ENCODE results near the gene MRPL53.

The MRPL53 gene

DNA sequence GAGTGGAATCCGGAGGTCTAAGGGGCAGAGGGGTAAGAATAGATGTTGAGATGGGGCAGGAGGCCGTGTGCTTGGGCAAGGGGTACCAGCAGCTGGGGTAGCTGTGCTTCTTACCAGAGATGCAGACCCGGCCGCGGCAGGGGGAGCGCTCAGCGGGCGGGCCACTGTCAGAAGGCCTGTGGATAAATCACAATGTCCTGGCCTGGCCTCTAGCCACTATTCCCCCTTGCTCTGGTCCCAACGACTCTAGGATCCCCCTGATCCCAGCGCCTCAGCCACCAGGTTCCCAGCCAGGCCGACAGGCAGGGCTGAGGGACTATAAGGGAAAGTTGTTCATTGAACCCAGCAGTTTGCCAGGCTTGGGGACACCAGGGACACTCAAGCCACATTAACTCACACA, 42.0 kb downstream of the MRPL53 start:
- peaks cover 63% of the 10 kb centered on the region for H3K36me3 Mint-ChIP-seq (ENCODE audit: low read depth)
- H3K4me1 Mint-ChIP-seq = peaks cover 2% of the 10 kb centered on the region
- H3K4me3 Mint-ChIP-seq = no peak overlapping the region
- no peaks in the 10 kb centered on the region for H3K9me3 Mint-ChIP-seq
- TF ChIP-seq CTCF (IDR thresholded peaks at IDR 0.05; ENCODE audit: unreplicated experiment in 3 of 3) = no peak
- H3K27ac Mint-ChIP-seq = peak overlapping the region; percentile 56 to 92 (median 79)
- H3K27me3 Mint-ChIP-seq (ENCODE audit: low read depth) = no peaks in the 10 kb centered on the region

DNA sequence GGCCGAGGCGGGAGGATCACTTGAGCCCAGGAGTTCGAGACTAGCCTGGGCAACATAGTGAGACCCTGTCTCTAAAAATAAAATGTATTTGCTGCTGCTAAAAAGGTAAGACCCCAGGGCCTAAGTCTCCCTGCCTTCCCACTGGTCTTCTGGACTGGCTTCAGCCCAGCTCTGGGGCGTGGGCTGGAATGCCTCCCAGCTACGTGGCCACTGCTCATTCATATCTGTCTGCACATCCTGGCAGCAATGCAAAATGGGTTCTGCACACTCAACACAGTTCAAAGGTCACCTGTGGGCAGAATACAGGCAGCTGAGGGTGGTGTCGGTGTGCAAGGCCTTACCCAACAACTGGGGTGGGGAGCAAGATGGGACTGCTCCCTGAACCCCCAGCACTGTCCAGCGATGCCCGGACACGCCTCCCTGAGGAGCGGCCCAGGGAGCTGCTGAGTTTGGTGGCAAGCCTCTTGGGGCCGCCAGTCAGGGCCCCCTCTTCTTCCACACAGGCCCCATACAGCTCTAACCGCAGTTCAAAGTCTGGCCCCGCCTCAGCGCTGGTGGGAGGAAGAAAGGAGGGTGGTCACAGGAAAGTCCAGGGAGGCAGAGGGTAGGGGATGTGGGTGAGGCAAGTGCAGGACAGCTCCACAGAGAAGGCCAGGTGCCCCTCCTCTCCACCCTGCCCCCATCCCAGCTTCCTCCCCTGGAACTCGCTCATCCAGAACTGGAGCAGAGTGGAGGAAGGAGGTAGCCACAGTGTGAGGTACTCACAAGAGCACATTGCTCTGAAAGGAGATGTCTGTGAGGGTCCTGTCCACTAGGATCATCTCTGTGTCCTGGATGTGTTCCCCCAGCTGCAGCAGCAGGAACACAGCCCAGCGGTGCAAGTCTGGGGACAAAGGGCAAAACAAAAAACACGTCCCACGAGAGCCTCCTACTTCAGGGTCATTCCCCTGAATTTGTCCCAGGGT, 42.7 kb downstream of the MRPL53 start:
- Mint-ChIP-seq H3K27me3 (ENCODE audit: low read depth) (no peaks in the 10 kb centered on the region), H3K36me3 (ENCODE audit: low read depth) (peaks cover 65% of the 10 kb centered on the region), H3K4me1 (no peaks in the 10 kb centered on the region), H3K27ac (peak overlapping the region; percentile 56 to 92 (median 79)), H3K9me3 (no peaks in the 10 kb centered on the region), H3K4me3 (no peak overlapping the region)
- TF ChIP-seq CTCF (IDR thresholded peaks at IDR 0.05; ENCODE audit: unreplicated experiment in 3 of 3) = no peak

GRCh38 chr2:74428675-74429074, 43.8 kb downstream of the MRPL53 start:
- H3K36me3 Mint-ChIP-seq (ENCODE audit: low read depth) = peaks cover 65% of the 10 kb centered on the region
- no peaks in the 10 kb centered on the region for H3K4me1 Mint-ChIP-seq
- H3K9me3 Mint-ChIP-seq = no peaks in the 10 kb centered on the region
- no peak overlapping the region for H3K27ac Mint-ChIP-seq
- TF ChIP-seq CTCF (IDR thresholded peaks at IDR 0.05; ENCODE audit: unreplicated experiment in 3 of 3) = no peak
- H3K27me3 Mint-ChIP-seq (ENCODE audit: low read depth) = no peaks in the 10 kb centered on the region
- no peak overlapping the region for H3K4me3 Mint-ChIP-seq

DNA sequence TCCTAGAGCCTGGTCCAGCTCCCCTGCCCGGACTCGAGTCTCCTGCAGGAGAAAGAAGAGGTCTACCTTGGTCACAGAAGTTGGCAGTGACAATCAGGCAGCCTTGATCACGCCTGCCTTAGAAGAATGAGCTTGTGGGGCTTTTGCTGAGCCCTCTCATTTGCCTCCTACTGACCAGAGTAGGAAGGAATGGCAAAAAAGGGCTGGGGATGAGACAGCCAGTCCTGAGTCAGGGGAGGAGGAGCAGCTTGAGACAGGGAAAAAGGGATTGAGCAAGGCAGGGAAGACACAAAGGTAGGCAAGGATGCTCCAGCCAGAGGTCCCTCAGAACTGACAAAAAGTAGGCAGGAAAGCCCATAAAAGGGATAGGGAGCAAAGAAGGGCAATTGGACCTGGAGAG, 44.9 kb downstream of the MRPL53 start:
- H3K27me3 Mint-ChIP-seq (ENCODE audit: low read depth) = no peaks in the 10 kb centered on the region
- H3K27ac Mint-ChIP-seq = peak overlapping the region in 1 of 3 experiments; percentile 79
- TF ChIP-seq CTCF (IDR thresholded peaks at IDR 0.05; ENCODE audit: unreplicated experiment in 3 of 3) = no peak
- peaks cover 62% of the 10 kb centered on the region for H3K36me3 Mint-ChIP-seq (ENCODE audit: low read depth)
- peaks cover 5% of the 10 kb centered on the region for H3K4me1 Mint-ChIP-seq
- no peak overlapping the region for H3K4me3 Mint-ChIP-seq
- no peaks in the 10 kb centered on the region for H3K9me3 Mint-ChIP-seq

DNA sequence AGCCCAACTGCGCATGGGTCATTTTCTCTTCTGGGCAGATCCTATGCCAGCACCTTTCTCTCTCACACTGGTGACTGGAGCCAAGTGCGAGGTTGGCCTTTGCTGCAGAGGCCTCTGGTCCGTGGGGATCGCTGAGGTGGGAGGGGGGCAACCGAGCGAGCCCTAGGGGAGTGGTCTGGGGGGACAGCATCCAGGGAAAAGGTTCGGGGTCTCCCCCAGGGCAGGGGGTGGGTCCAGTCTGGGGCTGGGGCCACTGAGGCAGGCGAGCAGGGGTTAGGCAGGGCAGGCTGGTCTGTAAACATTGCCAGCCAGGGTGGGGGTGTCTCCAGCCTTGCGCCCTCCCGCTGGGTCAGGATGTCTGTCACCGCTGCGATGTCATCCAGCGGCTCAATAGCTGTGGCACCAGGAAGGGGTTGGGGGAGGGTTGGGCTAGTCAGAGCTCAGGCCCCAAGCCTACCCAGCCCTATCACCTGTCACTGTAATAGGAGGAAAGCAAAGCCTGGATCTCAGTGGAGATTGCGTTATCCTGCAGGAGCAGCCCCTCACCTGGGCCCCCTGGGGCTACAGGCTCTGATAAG, 46.2 kb downstream of the MRPL53 start:
- Mint-ChIP-seq H3K27me3 (ENCODE audit: low read depth) (no peaks in the 10 kb centered on the region), H3K4me1 (peaks cover 9% of the 10 kb centered on the region)
- TF ChIP-seq CTCF (IDR thresholded peaks at IDR 0.05; ENCODE audit: unreplicated experiment in 3 of 3) = no peak

More for the DNA sequence above, 46.2 kb downstream of the MRPL53 start:
- Mint-ChIP-seq H3K27ac (peak overlapping the region in 1 of 3 experiments; percentile 40), H3K36me3 (ENCODE audit: low read depth) (peaks cover 52% of the 10 kb centered on the region), H3K9me3 (no peaks in the 10 kb centered on the region), H3K4me3 (no peak overlapping the region)

Data from nephron (organoid).